Endodermal cell (in vitro differentiated cells): ENCODE data around the gene LIPT2. TPM values are rescaled to one million over a fixed set of nuclear protein-coding genes. Genes with fewer than 3 reads are reported as not detected.

ENCODE experiments used
- DNase-seq: peaks from one replicate; pipeline ENCODE4 v3.0.0-alpha.2; 2017
- H3K27ac ChIP-seq: 2 replicates; pipeline ENCODE4 v1.5.1; 2013; ENCODE audit warnings: mild to moderate bottlenecking, low read depth, low read length, moderate library complexity
- H3K27me3 ChIP-seq: 2 replicates; pipeline ENCODE4 v1.6.1; 2013; ENCODE audit warnings: mild to moderate bottlenecking, low read length, moderate library complexity; ENCODE audit not compliant: insufficient read depth, control insufficient read depth, poor library complexity, severe bottlenecking
- H3K36me3 ChIP-seq: 2 replicates; pipeline ENCODE4 v1.7.0; 2013; ENCODE audit warnings: mild to moderate bottlenecking, low read length, moderate library complexity; ENCODE audit not compliant: control insufficient read depth, insufficient read depth
- H3K4me1 ChIP-seq: one replicate; pipeline ENCODE4 v1.7.0; 2013; ENCODE audit warnings: low read length; ENCODE audit not compliant: control insufficient read depth, insufficient read depth
- H3K4me3 ChIP-seq: 2 replicates; pipeline ENCODE4 v1.5.1; 2013; ENCODE audit warnings: mild to moderate bottlenecking, low read length, moderate library complexity
- H3K9ac ChIP-seq: 2 replicates; pipeline ENCODE4 v1.6.1; 2013; ENCODE audit warnings: mild to moderate bottlenecking, low read length, moderate library complexity; ENCODE audit not compliant: poor library complexity, severe bottlenecking; ENCODE audit errors: extremely low read depth
- H3K9me3 ChIP-seq: 2 replicates; pipeline ENCODE4 v1.6.1; 2013; ENCODE audit warnings: mild to moderate bottlenecking, low read length, moderate library complexity; ENCODE audit not compliant: control insufficient read depth
- H3K27ac Mint-ChIP-seq: 2 replicates; pipeline ENCODE4 v1.8.0; 2020; ENCODE audit warnings: mixed read lengths
- H3K27me3 Mint-ChIP-seq: 2 replicates; pipeline ENCODE4 v1.8.0; 2021; ENCODE audit warnings: mild to moderate bottlenecking, mixed read lengths; ENCODE audit not compliant: insufficient read depth
- H3K36me3 Mint-ChIP-seq: 2 replicates; pipeline ENCODE4 v1.8.0; 2020; ENCODE audit warnings: low read depth, mixed read lengths
- H3K4me1 Mint-ChIP-seq: 2 replicates; pipeline ENCODE4 v1.8.0; 2020; ENCODE audit warnings: mixed read lengths
- H3K4me3 Mint-ChIP-seq: 2 replicates; pipeline ENCODE4 v1.8.0; 2020; ENCODE audit warnings: mild to moderate bottlenecking, moderate library complexity, mixed read lengths
- H3K9me3 Mint-ChIP-seq: 2 replicates; pipeline ENCODE4 v1.8.0; 2020; ENCODE audit warnings: mild to moderate bottlenecking, mixed read lengths
- WGBS, 2 experiments: methylation state at CpG; one replicate each; pipeline versions ENCODE4 v1.1.5 to v1.1.7; 2013; ENCODE audit warnings: missing lambda C conversion rate in 2 of 2, mixed read lengths in 1 of 2; ENCODE audit not compliant: insufficient coverage in 1 of 2, insufficient read length in 1 of 2; 5-methylcytosine and 5-hydroxymethylcytosine counted together
- total RNA-seq, 2 donors: library from RNA; stranded (reverse); fragmentation: NEBNext Ultra II Directional in 1 of 2; extraction: Animal tissue kit (Norgen Biotek cat#: 25700) in 1 of 2; gene quantifications; 2 replicates in 1 of 2; 3 replicates in 1 of 2; pipeline ENCODE4 v1.2.1, GENCODE V29; 2021
- TF ChIP-seq, protein P1 (sequence below): fragments of 200-600 bp; sonication (generic); conservative IDR thresholded peaks from 2 replicates; pipeline ENCODE4 v1.5.0; 2021; ENCODE audit warnings: antibody characterized with exemption, mild to moderate bottlenecking

LIPT2 gene
- total RNA-seq, 2 donors from 2014 or later, result 6.7 to 9.4 TPM

DNA sequence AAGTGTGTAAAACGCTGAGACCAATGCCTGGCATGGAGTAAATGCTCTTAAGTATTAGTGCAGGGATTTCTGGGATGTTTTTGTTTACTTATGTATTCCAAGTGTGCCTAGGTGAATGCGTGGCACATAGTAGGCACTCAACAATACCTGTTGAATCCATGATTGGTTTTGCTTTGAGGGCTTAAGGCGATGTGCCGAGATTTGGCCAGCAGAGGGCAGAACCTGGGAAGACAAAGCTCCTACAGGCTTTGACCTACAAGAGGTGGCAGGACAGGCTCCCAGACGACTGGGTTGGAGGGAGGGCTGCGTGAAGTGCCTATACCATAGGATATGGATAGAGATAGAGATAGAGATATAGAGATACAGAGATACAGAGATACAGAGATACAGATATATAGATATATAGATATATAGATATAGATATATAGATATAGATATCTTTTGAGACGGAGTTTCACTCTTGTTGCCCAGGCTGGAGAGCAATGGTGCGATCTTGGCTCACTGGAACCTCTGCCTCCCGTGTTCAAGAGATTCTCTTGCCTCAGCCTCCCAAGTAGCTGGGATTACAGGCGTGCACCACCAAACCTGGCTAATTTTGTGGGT lies 40.0 kb downstream of the LIPT2 start:
- DNase-seq, result peak; percentile 93
- Histone ChIP-seq H3K9ac (no peak overlapping the region), H3K9me3 (no peaks in the 10 kb centered on the region), H3K4me3 (no peak overlapping the region), H3K4me1 (no peaks in the 10 kb centered on the region), H3K27ac (no peak overlapping the region), H3K36me3 (no peaks in the 10 kb centered on the region), H3K27me3 (no peaks in the 10 kb centered on the region)
- Mint-ChIP-seq H3K27me3 (no peaks in the 10 kb centered on the region), H3K36me3 (peaks cover 14% of the 10 kb centered on the region), H3K4me3 (no peak overlapping the region), H3K9me3 (no peaks in the 10 kb centered on the region), H3K27ac (no peak overlapping the region), H3K4me1 (peaks cover 3% of the 10 kb centered on the region)
- WGBS, 2 experiments, result 55 to 64% methylated on average over 7 to 9 of the region's 10 CpGs
- TF ChIP-seq, protein P1, sequence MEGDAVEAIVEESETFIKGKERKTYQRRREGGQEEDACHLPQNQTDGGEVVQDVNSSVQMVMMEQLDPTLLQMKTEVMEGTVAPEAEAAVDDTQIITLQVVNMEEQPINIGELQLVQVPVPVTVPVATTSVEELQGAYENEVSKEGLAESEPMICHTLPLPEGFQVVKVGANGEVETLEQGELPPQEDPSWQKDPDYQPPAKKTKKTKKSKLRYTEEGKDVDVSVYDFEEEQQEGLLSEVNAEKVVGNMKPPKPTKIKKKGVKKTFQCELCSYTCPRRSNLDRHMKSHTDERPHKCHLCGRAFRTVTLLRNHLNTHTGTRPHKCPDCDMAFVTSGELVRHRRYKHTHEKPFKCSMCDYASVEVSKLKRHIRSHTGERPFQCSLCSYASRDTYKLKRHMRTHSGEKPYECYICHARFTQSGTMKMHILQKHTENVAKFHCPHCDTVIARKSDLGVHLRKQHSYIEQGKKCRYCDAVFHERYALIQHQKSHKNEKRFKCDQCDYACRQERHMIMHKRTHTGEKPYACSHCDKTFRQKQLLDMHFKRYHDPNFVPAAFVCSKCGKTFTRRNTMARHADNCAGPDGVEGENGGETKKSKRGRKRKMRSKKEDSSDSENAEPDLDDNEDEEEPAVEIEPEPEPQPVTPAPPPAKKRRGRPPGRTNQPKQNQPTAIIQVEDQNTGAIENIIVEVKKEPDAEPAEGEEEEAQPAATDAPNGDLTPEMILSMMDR, result peak; percentile 92

DNA sequence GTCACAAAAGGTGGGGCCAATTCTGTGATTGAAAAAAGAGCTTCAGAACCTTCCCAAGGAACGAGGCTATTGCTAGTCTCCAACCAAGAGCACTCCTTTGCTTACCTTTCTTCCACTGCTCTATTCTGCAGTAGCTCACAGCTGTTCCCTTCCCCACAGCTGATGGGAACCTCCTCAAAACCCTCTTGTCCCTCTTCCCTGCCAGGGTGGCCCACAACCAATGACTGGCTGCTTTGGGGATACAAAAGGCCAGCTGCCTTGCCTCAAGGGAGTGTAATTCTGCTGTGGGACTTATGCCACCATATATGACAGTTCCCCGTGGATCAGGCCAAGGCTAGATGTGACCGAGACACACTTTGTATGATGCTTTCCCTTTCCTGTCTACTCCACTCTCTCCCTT lies 41.2 kb downstream of the LIPT2 start:
- TF ChIP-seq, protein P1, result no peak
- H3K36me3 Mint-ChIP-seq, result peaks cover 8% of the 10 kb centered on the region
- H3K27me3 Mint-ChIP-seq, result no peaks in the 10 kb centered on the region
- 90 to 100% methylated on average over 3 of the region's 3 CpGs for WGBS, 2 experiments
- H3K4me1 ChIP-seq, result no peaks in the 10 kb centered on the region
- H3K36me3 ChIP-seq, result no peaks in the 10 kb centered on the region
- H3K9ac ChIP-seq, result no peak overlapping the region
- no peaks in the 10 kb centered on the region for H3K9me3 ChIP-seq
- H3K4me1 Mint-ChIP-seq, result peaks cover 3% of the 10 kb centered on the region
- no peak for DNase-seq
- no peak overlapping the region for H3K4me3 ChIP-seq
- H3K27me3 ChIP-seq, result no peaks in the 10 kb centered on the region
- no peaks in the 10 kb centered on the region for H3K9me3 Mint-ChIP-seq
- H3K27ac ChIP-seq, result no peak overlapping the region
- no peak overlapping the region for H3K4me3 Mint-ChIP-seq
- no peak overlapping the region for H3K27ac Mint-ChIP-seq

DNA sequence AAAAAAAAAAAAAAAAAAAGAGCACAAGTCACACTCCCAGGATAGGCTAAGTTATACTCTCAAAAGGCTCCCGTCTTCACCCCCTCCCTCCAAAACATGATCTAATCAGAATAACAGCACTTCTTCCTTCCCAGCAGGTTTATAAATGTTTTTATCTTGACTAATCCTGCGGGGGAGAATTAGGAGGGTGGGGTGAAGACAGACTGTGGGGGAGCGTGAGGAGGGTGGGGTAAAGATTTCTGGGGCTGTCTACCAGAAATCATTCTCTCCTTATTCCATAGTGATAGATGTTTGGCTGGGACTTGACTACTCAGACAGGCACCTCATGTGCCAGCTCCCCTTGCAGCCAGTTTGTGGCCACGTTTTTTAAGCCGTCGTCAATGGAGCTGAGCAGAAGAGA lies 43.2 kb downstream of the LIPT2 start:
- H3K27ac Mint-ChIP-seq, result no peak overlapping the region
- H3K27me3 Mint-ChIP-seq, result no peaks in the 10 kb centered on the region
- no peaks in the 10 kb centered on the region for H3K36me3 Mint-ChIP-seq
- WGBS, 2 experiments, result 92 to 94% methylated on average over 3 to 4 of the region's 6 CpGs
- no peaks in the 10 kb centered on the region for H3K9me3 Mint-ChIP-seq
- Histone ChIP-seq H3K27me3 (no peaks in the 10 kb centered on the region), H3K27ac (no peak overlapping the region), H3K36me3 (no peaks in the 10 kb centered on the region), H3K4me3 (no peak overlapping the region), H3K9ac (no peak overlapping the region), H3K9me3 (no peaks in the 10 kb centered on the region), H3K4me1 (no peaks in the 10 kb centered on the region)
- H3K4me3 Mint-ChIP-seq, result no peak overlapping the region
- H3K4me1 Mint-ChIP-seq, result peaks cover 4% of the 10 kb centered on the region
- TF ChIP-seq, protein P1, result no peak
- no peak for DNase-seq
